Measurements from ENCODE around the gene CLIC1.

GRCh38 chr6:31777667-31778050, 41.3 kb upstream of the CLIC1 start:
- no peak for TF ChIP-seq EZH2 (IDR thresholded peaks at IDR 0.05; ENCODE audit: borderline replicate concordance, low read depth, low read length, poor library complexity, severe bottlenecking)
- no peak for TF ChIP-seq CTCF (conservative IDR thresholded peaks at IDR 0.05; ENCODE audit: low read depth, low read length)

Data from A673 (cell line).